Spleen (tissue), 7 donors: ENCODE data around the gene FGD6.

Experiments
- CTCF ChIP-seq, 11 experiments: fragments of 200-600 bp in 7 of 11; fragments of 450-650 bp in 4 of 11; sonication (generic) in 4 of 11; IDR thresholded peaks in 8 of 11; conservative IDR thresholded peaks in 3 of 11; 1 replicate in 7 of 11; 2 replicates in 4 of 11; pipeline versions ENCODE4 v1.4.0 to v1.8.0; 2016 to 2021; ENCODE audit warnings: antibody characterized with exemption in 11 of 11, inconsistent platforms in 4 of 11, mild to moderate bottlenecking in 1 of 11
- POLR2A ChIP-seq, 3 donors: fragments of 450-650 bp; IDR thresholded peaks; one replicate each; pipeline ENCODE4 v1.5.1; 2017; ENCODE audit warnings: antibody characterized with exemption in 3 of 3, mild to moderate bottlenecking in 1 of 3
- donor health status: DM: no; HTN: no; CAD: no; lungs with moderate emphysema.
- donor health status: DM: no; HTN: no; CAD: no.
- donor health status: DM: no; HTN: no; CAD: no.

- TF ChIP-seq POLR2A (IDR thresholded peaks at IDR 0.05) (no peak), CTCF (IDR thresholded peaks at IDR 0.05 in 8 of 11, conservative IDR thresholded peaks at IDR 0.05 in 3 of 11) (no peak)
Observed at GRCh38 chr12:95083938-95084337, 133.3 kb downstream of the FGD6 start.
